Subcutaneous abdominal adipose tissue (tissue), 5 donors: ENCODE results near the gene CHRM2.

ENCODE experiments used
- H3K27ac ChIP-seq: one replicate; pipeline ENCODE4 v1.7.0; 2013; ENCODE audit warnings: low read depth, mild to moderate bottlenecking, inconsistent platforms, low read length, moderate library complexity
- H3K27me3 ChIP-seq, 5 donors: one replicate each; pipeline ENCODE4 v1.7.0; 2013; ENCODE audit warnings: low read length in 5 of 5, inconsistent platforms in 1 of 5; ENCODE audit not compliant: control insufficient read depth in 5 of 5, insufficient read depth in 4 of 5
- H3K36me3 ChIP-seq, 5 donors: one replicate each; pipeline ENCODE4 v1.7.0; 2013; ENCODE audit warnings: low read length in 5 of 5; ENCODE audit not compliant: control insufficient read depth in 5 of 5, insufficient read depth in 5 of 5
- H3K4me1 ChIP-seq, 5 donors: one replicate each; pipeline ENCODE4 v1.7.0; 2013; ENCODE audit warnings: low read length in 5 of 5, mild to moderate bottlenecking in 3 of 5, moderate library complexity in 1 of 5; ENCODE audit not compliant: control insufficient read depth in 5 of 5, insufficient read depth in 5 of 5
- H3K4me3 ChIP-seq, 5 donors: one replicate each; pipeline ENCODE4 v1.7.0; 2013; ENCODE audit warnings: low read length in 5 of 5, low read depth in 1 of 5
- H3K9ac ChIP-seq, 5 donors: one replicate each; pipeline ENCODE4 v1.7.0; 2013; ENCODE audit warnings: low read length in 5 of 5, mild to moderate bottlenecking in 4 of 5, moderate library complexity in 3 of 5
- H3K9me3 ChIP-seq, 5 donors: one replicate each; pipeline ENCODE4 v1.7.0; 2013; ENCODE audit warnings: low read length in 5 of 5; ENCODE audit not compliant: control insufficient read depth in 5 of 5
- donor health status: healthy.
- donor health status: healthy.
- donor health status: healthy.
- donor health status: healthy.
- donor health status: healthy.

The CHRM2 gene

GRCh38 chr7:136869991-136870865 lies 1.8 kb downstream of the CHRM2 start:
- Histone ChIP-seq H3K4me1 (peaks cover 0 to 33% (median 30%) of the 10 kb centered on the region in 5 donors), H3K9ac (no peak overlapping the region), H3K36me3 (no peaks in the 10 kb centered on the region), H3K4me3 (peak overlapping the region; percentile 27 to 55 (median 46)), H3K9me3 (no peaks in the 10 kb centered on the region), H3K27ac (no peak overlapping the region), H3K27me3 (peaks cover 29 to 50% (median 36%) of the 10 kb centered on the region in 5 donors)

- no peaks in the 10 kb centered on the region for H3K9me3 ChIP-seq
- H3K27me3 ChIP-seq: peaks cover 29 to 49% (median 36%) of the 10 kb centered on the region in 5 donors
- no peak overlapping the region for H3K27ac ChIP-seq
- no peak overlapping the region for H3K9ac ChIP-seq
- peaks cover 0 to 33% (median 30%) of the 10 kb centered on the region in 5 donors for H3K4me1 ChIP-seq
- H3K36me3 ChIP-seq: no peaks in the 10 kb centered on the region
- H3K4me3 ChIP-seq: peak overlapping the region in 4 of 5 donors; percentile 27 to 55 (median 46)
Measured at GRCh38 chr7:136870866-136871487, 2.5 kb downstream of the CHRM2 start.

GRCh38 chr7:136874393-136875032 lies 6.1 kb downstream of the CHRM2 start:
- no peak overlapping the region for H3K9ac ChIP-seq
- peaks cover 0 to 20% (median 19%) of the 10 kb centered on the region in 5 donors for H3K4me1 ChIP-seq
- H3K36me3 ChIP-seq: no peaks in the 10 kb centered on the region
- peaks cover 20 to 30% (median 22%) of the 10 kb centered on the region in 5 donors for H3K27me3 ChIP-seq
- H3K4me3 ChIP-seq: no peak overlapping the region
- no peak overlapping the region for H3K27ac ChIP-seq
- no peaks in the 10 kb centered on the region for H3K9me3 ChIP-seq

- Histone ChIP-seq H3K4me3 (no peak overlapping the region), H3K36me3 (no peaks in the 10 kb centered on the region), H3K9ac (no peak overlapping the region), H3K27ac (no peak overlapping the region), H3K27me3 (peaks cover 0 to 3% (median 0%) of the 10 kb centered on the region in 5 donors), H3K4me1 (no peaks in the 10 kb centered on the region), H3K9me3 (no peaks in the 10 kb centered on the region)
Measured at GRCh38 chr7:136877509-136877908, 9.1 kb downstream of the CHRM2 start.

- H3K4me3 ChIP-seq: no peak overlapping the region
- no peaks in the 10 kb centered on the region for H3K36me3 ChIP-seq
- peaks cover 0 to 1% (median 0%) of the 10 kb centered on the region in 5 donors for H3K27me3 ChIP-seq
- no peak overlapping the region for H3K27ac ChIP-seq
- H3K4me1 ChIP-seq: no peaks in the 10 kb centered on the region
- H3K9me3 ChIP-seq: no peaks in the 10 kb centered on the region
- H3K9ac ChIP-seq: no peak overlapping the region
Measured at GRCh38 chr7:136877990-136878389, 9.5 kb downstream of the CHRM2 start.

GRCh38 chr7:136878878-136879277 lies 10.4 kb downstream of the CHRM2 start:
- Histone ChIP-seq H3K4me1 (no peaks in the 10 kb centered on the region), H3K27me3 (no peaks in the 10 kb centered on the region), H3K9me3 (no peaks in the 10 kb centered on the region), H3K36me3 (no peaks in the 10 kb centered on the region), H3K4me3 (no peak overlapping the region), H3K9ac (no peak overlapping the region), H3K27ac (no peak overlapping the region)

- no peak overlapping the region for H3K4me3 ChIP-seq
- no peak overlapping the region for H3K27ac ChIP-seq
Measured at GRCh38 chr7:136883046-136883445, 14.6 kb downstream of the CHRM2 start.

GRCh38 chr7:136884492-136884891 lies 16.0 kb downstream of the CHRM2 start:
- H3K27me3 ChIP-seq: no peaks in the 10 kb centered on the region
- no peaks in the 10 kb centered on the region for H3K4me1 ChIP-seq
- H3K27ac ChIP-seq: no peak overlapping the region
- H3K36me3 ChIP-seq: no peaks in the 10 kb centered on the region
- no peak overlapping the region for H3K4me3 ChIP-seq
- no peaks in the 10 kb centered on the region for H3K9me3 ChIP-seq
- H3K9ac ChIP-seq: no peak overlapping the region

More at GRCh38 chr7:136883046-136883445, 14.6 kb downstream of the CHRM2 start:
- Histone ChIP-seq H3K9me3 (no peaks in the 10 kb centered on the region), H3K36me3 (no peaks in the 10 kb centered on the region), H3K9ac (no peak overlapping the region), H3K27me3 (no peaks in the 10 kb centered on the region), H3K4me1 (no peaks in the 10 kb centered on the region)

GRCh38 chr7:136887317-136887716 lies 18.9 kb downstream of the CHRM2 start:
- Histone ChIP-seq H3K27ac (no peak overlapping the region), H3K4me3 (no peak overlapping the region), H3K36me3 (no peaks in the 10 kb centered on the region), H3K9me3 (no peaks in the 10 kb centered on the region), H3K9ac (no peak overlapping the region), H3K27me3 (no peaks in the 10 kb centered on the region), H3K4me1 (no peaks in the 10 kb centered on the region)

- Histone ChIP-seq H3K4me1 (no peaks in the 10 kb centered on the region), H3K36me3 (no peaks in the 10 kb centered on the region), H3K27ac (no peak overlapping the region), H3K27me3 (no peaks in the 10 kb centered on the region), H3K9me3 (no peaks in the 10 kb centered on the region), H3K4me3 (no peak overlapping the region), H3K9ac (no peak overlapping the region)
Measured at GRCh38 chr7:136890399-136890798, 21.9 kb downstream of the CHRM2 start.
